Neural progenitor cell (in vitro differentiated cells): ENCODE data around the gene OVOL2.
A peak's percentile ranks its signal among the peaks of the same experiment; 100 is the strongest.

Experiments used
- CTCF ChIP-seq: fragments of 200-600 bp; sonication (generic); IDR thresholded peaks from 2 replicates; pipeline ENCODE4 v1.5.1; 2017; ENCODE audit warnings: antibody characterized with exemption, mild to moderate bottlenecking
- EZH2 ChIP-seq: fragments of 200-600 bp; sonication (generic); IDR thresholded peaks from 2 replicates; pipeline ENCODE4 v1.6.1; 2017; ENCODE audit warnings: antibody characterized with exemption, mild to moderate bottlenecking, moderate library complexity
- EZH2phosphoT487 ChIP-seq: fragments of 200-600 bp; sonication (generic); IDR thresholded peaks from 2 replicates; pipeline ENCODE4 v1.6.1; 2017; ENCODE audit warnings: antibody characterized with exemption

- TF ChIP-seq CTCF (peak; percentile 92), EZH2phosphoT487 (no peak), EZH2 (no peak)
These were observed 61.5 kb downstream of the OVOL2 start for GRCh38 chr20:17995967-17996819.
